Activated T-helper 1 cell treated with anti-CD3 and anti-CD28 coated beads, Interleukin-12 subunit alpha, Interleukin-12 subunit beta, Interleukin-2, Interleukin-4 antibody, amounts not matched to agents 30 ng/mL and 10 ng/mL and 1 ng/mL, durations not matched to agents 14 hours and 24 hours and 36 hours (primary cell): ENCODE data around the gene KIRREL3. TPM values are rescaled to one million over a fixed set of nuclear protein-coding genes. Genes with fewer than 3 reads are reported as not detected.

ENCODE experiments used
- DNase-seq: peaks from one replicate; pipeline ENCODE4 v3.0.0; 2021; ENCODE audit warnings: low spot score
- H3K27ac Mint-ChIP-seq: one replicate; pipeline ENCODE4 v1.8.0; 2021; ENCODE audit warnings: mild to moderate bottlenecking, mixed read lengths
- H3K27me3 Mint-ChIP-seq: one replicate; pipeline ENCODE4 v1.8.0; 2022; ENCODE audit warnings: mild to moderate bottlenecking, moderate library complexity, mixed read lengths; ENCODE audit not compliant: insufficient read depth
- H3K36me3 Mint-ChIP-seq: one replicate; pipeline ENCODE4 v1.8.0; 2021; ENCODE audit warnings: low read depth, mixed read lengths
- H3K4me1 Mint-ChIP-seq: one replicate; pipeline ENCODE4 v1.8.0; 2021; ENCODE audit warnings: low read depth, mixed read lengths
- H3K4me3 Mint-ChIP-seq: one replicate; pipeline ENCODE4 v1.8.0; 2021; ENCODE audit warnings: mild to moderate bottlenecking, moderate library complexity, mixed read lengths
- H3K9me3 Mint-ChIP-seq: one replicate; pipeline ENCODE4 v1.8.0; 2021; ENCODE audit warnings: mixed read lengths
- intact Hi-C: fragments of 100-400 bp; cut with micrococcal nuclease; formaldehyde crosslinking; loops from one replicate; pipeline ENCODE4 v1.15.1; 2024
- total RNA-seq: library from RNA; stranded (reverse); gene quantifications from 2 replicates; pipeline ENCODE4 v1.2.3, GENCODE V29; 2022

Gene KIRREL3
- total RNA-seq, 1 donor from 2014 or later, result not detected

- Mint-ChIP-seq H3K4me1 (no peaks in the 10 kb centered on the region), H3K9me3 (no peaks in the 10 kb centered on the region), H3K27ac (no peak overlapping the region), H3K27me3 (peaks cover 20% of the 10 kb centered on the region), H3K4me3 (no peak overlapping the region), H3K36me3 (no peaks in the 10 kb centered on the region)
- intact Hi-C loops, result no loop called here
- no peak for DNase-seq
These were observed 502.9 kb downstream of the KIRREL3 start for GRCh38 chr11:126497581-126498122.

- intact Hi-C loops, result no loop called here
- DNase-seq, result no peak
- H3K27me3 Mint-ChIP-seq, result peaks cover 15% of the 10 kb centered on the region
- H3K27ac Mint-ChIP-seq, result no peak overlapping the region
- H3K36me3 Mint-ChIP-seq, result no peaks in the 10 kb centered on the region
- H3K9me3 Mint-ChIP-seq, result no peaks in the 10 kb centered on the region
- no peak overlapping the region for H3K4me3 Mint-ChIP-seq
- no peaks in the 10 kb centered on the region for H3K4me1 Mint-ChIP-seq
These were observed 503.8 kb downstream of the KIRREL3 start for GRCh38 chr11:126496576-126497337.

GRCh38 chr11:126495281-126496220 lies 505.0 kb downstream of the KIRREL3 start:
- no peaks in the 10 kb centered on the region for H3K9me3 Mint-ChIP-seq
- DNase-seq, result no peak
- H3K4me1 Mint-ChIP-seq, result no peaks in the 10 kb centered on the region
- H3K36me3 Mint-ChIP-seq, result no peaks in the 10 kb centered on the region
- H3K4me3 Mint-ChIP-seq, result no peak overlapping the region
- intact Hi-C loops, result no loop called here
- H3K27me3 Mint-ChIP-seq, result peaks cover 13% of the 10 kb centered on the region
- H3K27ac Mint-ChIP-seq, result no peak overlapping the region

GRCh38 chr11:126494831-126495230 lies 505.7 kb downstream of the KIRREL3 start:
- no peaks in the 10 kb centered on the region for H3K9me3 Mint-ChIP-seq
- no peaks in the 10 kb centered on the region for H3K4me1 Mint-ChIP-seq
- H3K27me3 Mint-ChIP-seq, result peaks cover 12% of the 10 kb centered on the region
- DNase-seq, result no peak
- H3K4me3 Mint-ChIP-seq, result no peak overlapping the region
- intact Hi-C loops, result no loop called here
- no peak overlapping the region for H3K27ac Mint-ChIP-seq
- H3K36me3 Mint-ChIP-seq, result no peaks in the 10 kb centered on the region

GRCh38 chr11:126492331-126493082 lies 508.1 kb downstream of the KIRREL3 start:
- Mint-ChIP-seq H3K9me3 (no peaks in the 10 kb centered on the region), H3K4me3 (no peak overlapping the region), H3K27ac (no peak overlapping the region), H3K27me3 (peaks cover 12% of the 10 kb centered on the region), H3K4me1 (no peaks in the 10 kb centered on the region), H3K36me3 (no peaks in the 10 kb centered on the region)
- intact Hi-C loops, result no loop called here
- no peak for DNase-seq

- Mint-ChIP-seq H3K36me3 (no peaks in the 10 kb centered on the region), H3K4me3 (no peak overlapping the region), H3K4me1 (no peaks in the 10 kb centered on the region), H3K27ac (no peak overlapping the region), H3K27me3 (peaks cover 12% of the 10 kb centered on the region), H3K9me3 (no peaks in the 10 kb centered on the region)
- no peak for DNase-seq
- intact Hi-C loops, result no loop called here
These were observed 509.5 kb downstream of the KIRREL3 start for GRCh38 chr11:126491092-126491491.

- H3K36me3 Mint-ChIP-seq, result no peaks in the 10 kb centered on the region
- H3K27me3 Mint-ChIP-seq, result peaks cover 12% of the 10 kb centered on the region
- no peak for DNase-seq
- H3K4me1 Mint-ChIP-seq, result no peaks in the 10 kb centered on the region
- no peaks in the 10 kb centered on the region for H3K9me3 Mint-ChIP-seq
- intact Hi-C loops, result no loop called here
- no peak overlapping the region for H3K4me3 Mint-ChIP-seq
- no peak overlapping the region for H3K27ac Mint-ChIP-seq
These were observed 510.5 kb downstream of the KIRREL3 start for GRCh38 chr11:126489836-126490660.

GRCh38 chr11:126488591-126489370 lies 511.8 kb downstream of the KIRREL3 start:
- H3K4me1 Mint-ChIP-seq, result no peaks in the 10 kb centered on the region

GRCh38 chr11:126487711-126488110 lies 512.9 kb downstream of the KIRREL3 start:
- no peak for DNase-seq
- intact Hi-C loops, result no loop called here
- Mint-ChIP-seq H3K36me3 (no peaks in the 10 kb centered on the region), H3K27ac (no peak overlapping the region), H3K9me3 (no peaks in the 10 kb centered on the region), H3K27me3 (peaks cover 8% of the 10 kb centered on the region), H3K4me1 (no peaks in the 10 kb centered on the region), H3K4me3 (no peak overlapping the region)

More at GRCh38 chr11:126488591-126489370, 511.8 kb downstream of the KIRREL3 start:
- Mint-ChIP-seq H3K27ac (no peak overlapping the region), H3K27me3 (peaks cover 8% of the 10 kb centered on the region), H3K4me3 (no peak overlapping the region), H3K9me3 (no peaks in the 10 kb centered on the region), H3K36me3 (no peaks in the 10 kb centered on the region)
- DNase-seq, result no peak
- intact Hi-C loops, result no loop called here

- peaks cover 2% of the 10 kb centered on the region for H3K4me1 Mint-ChIP-seq
- H3K36me3 Mint-ChIP-seq, result no peaks in the 10 kb centered on the region
- H3K9me3 Mint-ChIP-seq, result no peaks in the 10 kb centered on the region
- H3K27ac Mint-ChIP-seq, result no peak overlapping the region
- no peak overlapping the region for H3K4me3 Mint-ChIP-seq
- DNase-seq, result no peak
- intact Hi-C loops, result no loop called here
- H3K27me3 Mint-ChIP-seq, result peaks cover 8% of the 10 kb centered on the region
These were observed 514.5 kb downstream of the KIRREL3 start for GRCh38 chr11:126485986-126486635.
